C4-2B (cell line): ENCODE data around the gene ZNF444.

ENCODE experiments used
- CTCF ChIP-seq: fragments of 450-650 bp; conservative IDR thresholded peaks from 2 replicates; pipeline ENCODE4 v1.5.1; 2017; ENCODE audit warnings: mild to moderate bottlenecking
- ZFX ChIP-seq: fragments of 450-650 bp; IDR thresholded peaks from 2 replicates; pipeline ENCODE4 v1.6.1; 2017

- TF ChIP-seq CTCF: no peak
- TF ChIP-seq ZFX: no peak
These were observed 5.8 kb downstream of the ZNF444 start for GRCh38 chr19:56146904-56147303.
